Measurements from ENCODE around the gene IGDCC3.

Gene IGDCC3

GRCh38 chr15:65377976-65378366 lies at the start of gene IGDCC3:
IGDCC3 (minus strand) TSS chr15:65378002; CDS start chr15:65377788, 214 bp downstream.
- no peak for TF ChIP-seq CTCF (IDR thresholded peaks at IDR 0.05; ENCODE audit: extremely low read depth, insufficient read depth, missing control alignments)
- no peak for DNase-seq (ENCODE audit: low spot score)
- in situ Hi-C loops (cut with MboI; ENCODE audit: low pct_unique_long_range_greater_than_20kb, low sequenced_read_pairs, unreplicated experiment) = no loop called here

- in situ Hi-C loops (cut with MboI; ENCODE audit: low pct_unique_long_range_greater_than_20kb, low sequenced_read_pairs, unreplicated experiment) = no loop called here
- no peak for TF ChIP-seq CTCF (IDR thresholded peaks at IDR 0.05; ENCODE audit: extremely low read depth, insufficient read depth, missing control alignments)
- DNase-seq (ENCODE audit: low spot score) = no peak
Measured at GRCh38 chr15:65426216-65426853, 48.5 kb upstream of the IGDCC3 start.

GRCh38 chr15:65424683-65425082 lies 46.9 kb upstream of the IGDCC3 start:
- no peak for TF ChIP-seq CTCF (IDR thresholded peaks at IDR 0.05; ENCODE audit: extremely low read depth, insufficient read depth, missing control alignments)
- in situ Hi-C loops (cut with MboI; ENCODE audit: low pct_unique_long_range_greater_than_20kb, low sequenced_read_pairs, unreplicated experiment) = no loop called here
- no peak for DNase-seq (ENCODE audit: low spot score)

- in situ Hi-C loops (cut with MboI; ENCODE audit: low pct_unique_long_range_greater_than_20kb, low sequenced_read_pairs, unreplicated experiment) = no loop called here
- no peak for DNase-seq (ENCODE audit: low spot score)
Measured at GRCh38 chr15:65423976-65424679, 46.3 kb upstream of the IGDCC3 start.

GRCh38 chr15:65423150-65423975 lies 45.6 kb upstream of the IGDCC3 start:
- in situ Hi-C loops (cut with MboI; ENCODE audit: low pct_unique_long_range_greater_than_20kb, low sequenced_read_pairs, unreplicated experiment) = no loop called here
- no peak for DNase-seq (ENCODE audit: low spot score)
- TF ChIP-seq CTCF (IDR thresholded peaks at IDR 0.05; ENCODE audit: extremely low read depth, insufficient read depth, missing control alignments) = no peak

More at GRCh38 chr15:65423976-65424679, 46.3 kb upstream of the IGDCC3 start:
- no peak for TF ChIP-seq CTCF (IDR thresholded peaks at IDR 0.05; ENCODE audit: extremely low read depth, insufficient read depth, missing control alignments)

- in situ Hi-C loops (cut with MboI; ENCODE audit: low pct_unique_long_range_greater_than_20kb, low sequenced_read_pairs, unreplicated experiment) = no loop called here
- peak; percentile 78 for DNase-seq (ENCODE audit: low spot score)
- TF ChIP-seq CTCF (IDR thresholded peaks at IDR 0.05; ENCODE audit: extremely low read depth, insufficient read depth, missing control alignments) = no peak
Measured at GRCh38 chr15:65421360-65422215, 43.8 kb upstream of the IGDCC3 start.
